Measurements from ENCODE around the gene WDR81. TPM values are rescaled to one million over a fixed set of nuclear protein-coding genes. Genes with fewer than 3 reads are reported as not detected.
A peak's percentile ranks its signal among the peaks of the same experiment; 100 is the strongest.

WDR81 gene
- polyA plus RNA-seq, 2 of the 4 experiments (the other 2 are of a cell fraction), result 4.9 to 26.8 TPM

- CTCF ChIA-PET, result interaction anchor here (0.8 to 6.8 kb wide), 11 partner anchors 8 to 182 kb away, joined by 3 to 40 read pairs (median 4); no protein-coding TSS in a partner anchor
- 79% methylated on average over 20 of the region's 20 CpGs for WGBS (ENCODE audit: missing lambda C conversion rate)
- FAIRE-seq, result no peak
Measured at GRCh38 chr17:1755252-1755826, 30.8 kb downstream of the WDR81 start.

GRCh38 chr17:1755827-1756262 is 31.3 kb downstream of the WDR81 start:
- CTCF ChIA-PET, result interaction anchor here (0.8 to 6.8 kb wide), 11 partner anchors 8 to 182 kb away, joined by 3 to 40 read pairs (median 4); no protein-coding TSS in a partner anchor
- WGBS (ENCODE audit: missing lambda C conversion rate), result 80% methylated on average over 16 of the region's 17 CpGs
- H3K27ac ChIP-seq, result peak overlapping the region in 1 of 2 experiments; percentile 33; a peak in 1 of 6 replicates
- no peak for FAIRE-seq
- peaks cover 13% of the 10 kb centered on the region for H3K4me1 ChIP-seq
- ATAC-seq, result no peak
- H3K9me3 ChIP-seq, result no peaks in the 10 kb centered on the region
- no peak overlapping the region for H3K4me3 ChIP-seq
- DNase-seq (ENCODE audit: low read depth in 1 of 2, low spot score in 1 of 2), result peak in 1 of 2 experiments; percentile 2
- no peak overlapping the region for H3K4me2 ChIP-seq
- POLR2A ChIA-PET, result interaction anchor here (0.8 to 1.1 kb wide), 2 partner anchors 32 to 40 kb away, joined by 3 read pairs; no protein-coding TSS in a partner anchor
- TF ChIP-seq RAD21 (conservative IDR thresholded peaks at IDR 0.05 in 1 of 2, IDR thresholded peaks at IDR 0.05 in 1 of 2), result no peak
- TF ChIP-seq RCOR1 (IDR thresholded peaks at IDR 0.05; ENCODE audit: low read depth, low read length), result no peak
- no peak for TF ChIP-seq HES2 (IDR thresholded peaks at IDR 0.05)
- TF ChIP-seq NFE2L2 (conservative IDR thresholded peaks at IDR 0.05; ENCODE audit: low read length), result no peak
- no peak for TF ChIP-seq POLR2AphosphoS2 (conservative IDR thresholded peaks at IDR 0.05; ENCODE audit: low read length)
- no peak for TF ChIP-seq ZC3H11A (IDR thresholded peaks at IDR 0.05)
- no peak for TF ChIP-seq CHD4 (IDR thresholded peaks at IDR 0.05; ENCODE audit: borderline replicate concordance)
- TF ChIP-seq REST (IDR thresholded peaks at IDR 0.05), result no peak
- no peak for TF ChIP-seq RARB (CRISPR knock-in tag; IDR thresholded peaks at IDR 0.05)
- TF ChIP-seq HOXA7 (CRISPR knock-in tag; IDR thresholded peaks at IDR 0.05), result no peak
- no peak for TF ChIP-seq HDAC2 (IDR thresholded peaks at IDR 0.05)
- TF ChIP-seq CTCF (IDR thresholded peaks at IDR 0.05), result no peak
- no peak for TF ChIP-seq HMGXB4 (CRISPR knock-in tag; IDR thresholded peaks at IDR 0.05; ENCODE audit: borderline replicate concordance)

More at GRCh38 chr17:1755252-1755826, 30.8 kb downstream of the WDR81 start:
- no peak overlapping the region for H3K4me3 ChIP-seq
- peak in 1 of 2 experiments; percentile 13; a peak in 2 of 6 replicates for ATAC-seq
- H3K27ac ChIP-seq, result peak overlapping the region in 1 of 2 experiments; percentile 33; a peak in 2 of 6 replicates
- DNase-seq (ENCODE audit: low read depth in 1 of 2, low spot score in 1 of 2), result no peak
- TF ChIP-seq ZSCAN20 (CRISPR knock-in tag; IDR thresholded peaks at IDR 0.05) (no peak), POLR2A (IDR thresholded peaks at IDR 0.05; ENCODE audit: low read length) (no peak), JUN (IDR thresholded peaks at IDR 0.05) (no peak), NR3C1 (IDR thresholded peaks at IDR 0.05) (no peak), NPAS2 (CRISPR knock-in tag; IDR thresholded peaks at IDR 0.05; ENCODE audit: borderline replicate concordance) (no peak), FOSB (CRISPR knock-in tag; IDR thresholded peaks at IDR 0.05) (no peak), SREBF2 (IDR thresholded peaks at IDR 0.05) (no peak), CBX2 (IDR thresholded peaks at IDR 0.05; ENCODE audit: borderline replicate concordance, low read depth) (no peak), ZFP36 (IDR thresholded peaks at IDR 0.05; ENCODE audit: borderline replicate concordance, partially characterized antibody) (no peak), PHF8 (IDR thresholded peaks at IDR 0.05; ENCODE audit: borderline replicate concordance, low read depth) (no peak), REST (IDR thresholded peaks at IDR 0.05) (no peak)
- no peaks in the 10 kb centered on the region for H3K9me3 ChIP-seq
- H3K4me2 ChIP-seq, result no peak overlapping the region
- POLR2A ChIA-PET, result interaction anchor here (0.5 to 0.8 kb wide), 3 partner anchors 13 to 75 kb away, joined by 3 read pairs; partner anchors contain the start of gene RPA1
- H3K4me1 ChIP-seq, result peaks cover 13% of the 10 kb centered on the region

All from A549 (cell line).